GM19463 (cell line): ENCODE data around the gene MACROD2.
"Not testable (repeated sequence)": the region's sequence is repeated elsewhere in the genome, so short reads cannot be mapped to it uniquely, and the experiment has no call there.

Experiments
- ATAC-seq: cut with Tn5 transposase; IDR thresholded peaks from one replicate; pipeline ENCODE4 v1.9.1; 2021; ENCODE audit warnings: mild to moderate bottlenecking, moderate library complexity; ENCODE audit not compliant: unreplicated experiment

Gene MACROD2

DNA sequence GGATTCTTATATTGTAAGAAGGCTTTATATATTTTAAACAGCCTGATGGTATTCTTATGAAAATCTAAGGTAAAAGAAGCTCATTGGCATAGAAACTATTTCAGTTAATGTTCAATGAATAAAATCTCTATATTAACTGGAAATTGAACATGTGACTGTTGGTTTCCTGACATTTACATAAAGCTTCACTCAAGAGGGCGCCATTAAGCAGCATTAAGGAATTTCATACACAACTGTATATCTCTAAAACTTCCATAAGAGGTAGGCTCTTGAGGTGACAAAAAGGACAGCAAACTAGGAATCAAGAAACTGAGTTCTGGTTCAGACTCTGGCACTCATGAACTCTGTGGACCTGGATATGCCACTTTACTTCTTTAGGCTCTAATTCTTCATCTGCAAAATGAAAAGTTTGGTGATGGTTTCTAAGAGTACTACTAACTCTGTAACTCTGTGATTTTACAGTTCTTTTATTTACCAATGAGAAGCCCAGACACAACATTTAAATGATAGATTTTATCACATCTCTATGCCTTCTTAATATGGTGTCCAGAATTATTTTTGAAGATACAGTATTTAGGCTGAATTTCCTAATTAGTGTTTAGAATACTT, 194.6 kb downstream of the MACROD2 start:
- ATAC-seq, result no peak

GRCh38 chr20:14191559-14191958, 196.2 kb downstream of the MACROD2 start:
- ATAC-seq, result no peak

- no peak for ATAC-seq
Measured at GRCh38 chr20:14193443-14193842, 198.1 kb downstream of the MACROD2 start.

GRCh38 chr20:14193885-14194284, 198.6 kb downstream of the MACROD2 start:
- no peak for ATAC-seq

GRCh38 chr20:14197097-14197496, 201.8 kb downstream of the MACROD2 start:
- no peak for ATAC-seq

- ATAC-seq, result no peak
Measured at GRCh38 chr20:14198416-14198815, 203.1 kb downstream of the MACROD2 start.

DNA sequence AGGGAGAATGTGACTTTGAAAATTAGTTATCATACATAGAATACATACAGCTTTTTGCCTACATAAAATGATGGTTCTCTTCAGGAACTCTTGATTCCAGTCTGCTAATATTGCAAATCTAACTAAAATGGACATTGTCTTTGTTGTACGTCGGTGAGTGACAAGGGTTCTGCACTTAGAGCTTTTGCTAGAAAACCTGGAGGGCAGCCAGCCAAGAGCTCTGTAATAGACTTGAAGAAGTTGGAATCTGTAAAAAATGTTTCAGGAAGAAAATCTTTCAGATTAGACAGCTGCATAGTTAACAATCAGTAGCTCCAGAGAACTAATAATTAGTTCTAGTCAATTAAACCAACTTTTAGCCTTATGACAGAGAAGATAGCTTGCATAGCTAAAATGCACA, 203.8 kb downstream of the MACROD2 start:
- no peak for ATAC-seq

DNA sequence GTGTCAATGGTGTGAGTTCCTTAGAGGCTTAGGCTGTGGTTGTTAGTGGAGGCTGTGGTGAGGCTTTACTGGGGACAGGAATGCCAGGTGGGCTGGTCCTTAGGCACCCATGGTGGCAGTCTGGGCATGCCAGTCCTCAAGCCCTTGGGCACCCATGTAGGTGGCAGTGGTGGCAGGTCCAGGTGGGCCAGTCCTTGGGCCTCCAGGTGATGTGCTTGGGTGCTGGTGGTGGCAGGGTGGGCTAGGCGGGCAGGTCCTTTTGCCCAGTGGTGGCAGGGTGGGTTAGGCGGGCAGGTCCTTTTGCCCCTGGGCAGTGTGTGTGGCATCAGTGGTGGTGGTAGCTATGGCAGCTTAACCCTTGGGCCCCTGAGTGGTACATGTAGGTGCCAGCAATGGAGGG, 208.3 kb downstream of the MACROD2 start:
- ATAC-seq, result no peak

- no peak for ATAC-seq
Measured at GRCh38 chr20:14207591-14207990, 212.3 kb downstream of the MACROD2 start.

DNA sequence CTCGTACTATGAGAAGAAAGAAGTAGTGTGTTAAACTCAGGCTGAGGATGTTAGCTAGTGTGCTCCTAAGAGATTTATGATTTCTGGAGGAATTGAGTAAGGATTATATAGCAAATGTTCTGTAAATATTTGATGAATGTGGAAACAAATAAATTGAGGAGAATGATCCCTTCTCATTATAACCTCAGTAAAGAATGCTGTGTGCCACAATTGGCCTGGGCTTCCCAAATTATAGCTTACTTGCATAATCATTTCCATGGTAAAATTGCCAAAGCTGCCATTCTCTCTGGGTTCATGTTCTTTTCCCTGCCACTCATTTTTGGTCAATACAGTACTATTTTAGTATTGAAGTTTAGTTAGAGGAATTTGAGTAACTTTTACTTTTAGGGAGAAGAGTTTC, 213.6 kb downstream of the MACROD2 start:
- no peak for ATAC-seq

DNA sequence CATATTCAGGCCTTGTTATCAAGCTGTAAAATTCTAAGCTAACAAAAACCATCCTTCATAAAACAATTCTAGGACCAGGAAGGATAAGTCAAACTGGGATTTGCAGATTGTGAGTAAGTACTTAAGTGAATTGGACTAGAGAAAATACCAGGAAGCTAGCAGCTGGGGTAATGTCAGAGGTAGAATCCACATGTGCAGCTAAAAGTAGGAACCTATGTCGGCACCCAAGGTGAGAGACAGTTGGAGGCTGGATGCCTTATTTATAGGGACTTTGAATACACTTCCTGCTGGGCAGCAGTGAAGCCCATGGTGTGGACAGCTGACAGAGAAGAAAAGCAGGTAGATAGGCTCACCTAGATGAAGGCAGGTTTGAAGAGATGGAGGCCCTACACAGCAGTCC, 214.8 kb downstream of the MACROD2 start:
- ATAC-seq, result no peak

DNA sequence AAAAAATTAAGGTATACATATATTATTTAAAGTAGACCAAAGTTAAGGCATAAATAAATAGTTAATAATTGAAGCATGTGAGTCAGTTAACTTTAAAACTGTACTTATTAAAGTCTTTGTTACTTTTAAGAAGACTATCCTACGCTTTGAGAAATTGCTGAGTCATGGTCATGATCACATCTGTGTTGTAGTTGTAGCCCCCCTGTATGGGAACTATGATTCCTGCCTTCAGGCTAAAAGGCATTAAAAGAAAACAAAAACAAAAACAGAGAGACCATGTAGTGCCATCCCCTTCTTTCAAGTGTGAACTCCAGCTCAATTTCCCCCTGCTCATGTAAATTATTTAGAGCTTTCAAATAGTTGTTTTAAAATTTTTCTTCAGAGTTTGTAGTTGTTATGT, 218.7 kb downstream of the MACROD2 start:
- no peak for ATAC-seq

DNA sequence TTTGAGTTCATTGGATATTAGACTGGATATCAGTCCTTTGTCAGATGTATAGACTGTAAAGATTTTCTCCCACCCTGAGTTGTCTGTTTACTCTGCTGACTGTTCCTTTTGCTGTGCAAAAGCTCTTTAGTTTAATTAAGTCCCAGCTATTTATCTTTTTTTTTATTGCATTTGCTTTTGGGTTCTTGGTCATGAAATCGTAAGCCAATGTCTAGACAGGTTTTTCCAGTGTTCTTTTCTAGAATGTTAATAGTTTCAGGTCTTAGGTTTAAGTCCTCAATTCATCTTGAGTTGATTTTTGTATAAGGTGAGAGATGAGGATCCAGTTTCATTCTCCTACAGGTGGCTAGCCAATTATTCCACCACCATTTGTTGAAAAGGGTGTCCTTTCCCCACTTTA, 220.6 kb downstream of the MACROD2 start:
- ATAC-seq, result not testable (repeated sequence)

DNA sequence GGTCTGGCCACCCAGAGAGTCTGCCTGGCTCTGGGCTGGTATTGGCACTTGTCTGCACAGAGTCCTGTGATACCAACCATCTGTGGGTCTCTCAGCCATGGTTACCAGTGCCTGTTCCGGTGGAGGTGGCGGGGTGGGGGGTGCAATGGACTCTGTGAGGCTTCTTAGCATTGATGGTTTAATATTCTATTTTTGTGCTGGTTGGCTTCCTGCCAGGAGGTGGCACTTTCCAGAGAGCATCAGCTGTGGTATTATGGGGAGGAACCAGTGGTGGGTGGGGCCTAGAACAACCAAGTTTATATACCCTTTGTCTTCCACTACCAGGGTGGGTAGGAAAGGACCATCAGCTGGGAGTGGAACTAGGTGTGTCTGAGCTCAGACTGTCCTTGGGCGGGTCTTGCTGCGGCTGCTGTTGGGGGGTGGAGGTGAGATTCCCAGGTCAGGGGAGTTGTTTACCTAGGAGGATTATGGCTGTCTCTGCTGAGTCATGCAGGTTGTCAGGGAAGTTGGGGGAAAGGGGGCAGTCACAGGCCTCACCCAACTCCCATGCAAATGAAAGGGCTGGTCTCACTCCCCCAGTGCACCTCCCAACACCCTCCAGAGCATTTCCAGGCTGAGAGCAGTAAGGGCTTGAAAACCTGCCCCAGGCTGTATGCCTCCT, 224.6 kb downstream of the MACROD2 start:
- no peak for ATAC-seq

DNA sequence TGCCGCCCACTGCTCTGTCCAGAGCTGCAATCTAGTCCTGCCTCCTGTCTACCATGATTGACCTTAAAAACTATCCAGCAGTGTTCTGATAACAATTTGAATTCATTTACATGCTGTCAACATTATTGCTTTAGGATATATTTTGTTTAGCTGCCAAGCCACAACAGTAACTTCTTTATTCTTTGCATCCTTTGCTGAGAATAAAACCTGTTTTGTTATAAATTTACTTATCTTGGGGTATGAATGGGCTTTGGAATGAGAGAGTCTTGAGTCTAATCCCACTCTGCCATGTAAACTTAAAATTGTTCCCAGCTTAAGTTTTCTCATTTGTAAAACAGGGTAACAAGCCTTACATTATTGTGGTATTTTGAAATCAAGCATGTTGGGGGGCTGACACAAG, 225.7 kb downstream of the MACROD2 start:
- no peak for ATAC-seq

GRCh38 chr20:14223806-14224205, 228.5 kb downstream of the MACROD2 start:
- ATAC-seq, result no peak

DNA sequence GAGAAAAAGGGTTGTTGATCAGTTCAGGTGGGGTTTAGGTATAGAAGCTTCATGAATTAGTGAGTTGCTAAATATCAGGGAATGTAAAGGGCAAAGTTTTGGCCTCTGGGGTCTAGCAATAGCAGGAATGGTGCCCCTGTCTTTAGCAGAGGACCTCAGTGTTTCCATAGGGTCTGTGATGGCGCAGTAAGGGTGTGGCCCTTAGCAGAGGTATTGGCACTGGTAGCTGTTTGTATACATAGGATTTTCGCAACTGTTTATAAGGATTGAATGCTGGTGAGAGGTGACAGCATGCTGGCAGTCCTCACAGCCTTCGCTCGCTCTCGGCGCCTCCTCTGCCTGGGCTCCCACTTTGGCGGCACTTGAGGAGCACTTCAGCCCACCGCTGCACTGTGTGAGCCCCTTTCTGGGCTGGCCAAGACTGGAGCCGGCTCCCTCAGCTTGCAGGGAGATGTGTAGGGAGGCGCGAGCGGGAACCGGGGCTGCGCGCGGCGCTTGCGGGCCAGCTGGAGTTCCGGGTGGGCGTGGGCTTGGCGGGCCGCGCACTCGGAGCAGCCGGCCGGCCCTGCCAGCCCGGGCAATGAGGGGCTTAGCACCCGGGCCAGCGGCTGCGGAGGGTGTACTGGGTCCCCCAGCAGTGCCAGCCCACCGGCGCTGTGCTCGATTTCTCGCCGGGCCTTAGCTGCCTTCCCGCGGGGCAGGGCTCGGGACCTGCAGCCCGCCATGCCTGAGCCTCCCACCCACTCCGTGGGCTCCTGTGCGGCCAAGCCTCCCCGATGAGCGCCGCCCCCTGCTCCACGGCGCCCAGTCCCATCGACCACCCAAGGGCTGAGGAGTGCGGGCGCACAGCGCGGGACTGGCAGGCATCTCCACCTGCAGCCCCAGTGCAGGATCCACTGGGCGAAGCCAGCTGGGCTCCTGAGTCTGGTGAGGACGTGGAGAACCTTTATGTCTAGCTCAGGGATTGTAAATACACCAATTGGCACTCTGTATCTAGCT, 231.0 kb downstream of the MACROD2 start:
- not testable (repeated sequence) for ATAC-seq

DNA sequence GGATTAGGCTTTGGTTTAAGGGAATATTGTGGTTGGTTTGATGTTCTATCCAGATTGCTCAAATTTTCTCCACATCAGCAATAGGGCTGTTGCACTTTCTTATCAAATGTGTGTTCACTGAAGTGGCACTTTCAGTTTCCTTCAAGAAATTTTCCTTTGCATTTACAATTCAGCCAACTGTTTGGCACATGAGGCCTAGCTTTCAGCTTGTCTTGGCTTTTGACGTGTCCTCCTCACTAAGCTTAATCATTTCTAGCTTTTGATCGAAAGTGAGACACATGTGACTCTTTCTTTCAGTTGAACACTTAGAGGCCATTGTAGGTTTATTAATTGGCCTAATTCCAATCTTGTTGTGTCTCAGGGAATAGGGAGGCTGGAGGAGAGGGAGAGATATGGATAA, 237.3 kb downstream of the MACROD2 start:
- peak; percentile 73 for ATAC-seq

DNA sequence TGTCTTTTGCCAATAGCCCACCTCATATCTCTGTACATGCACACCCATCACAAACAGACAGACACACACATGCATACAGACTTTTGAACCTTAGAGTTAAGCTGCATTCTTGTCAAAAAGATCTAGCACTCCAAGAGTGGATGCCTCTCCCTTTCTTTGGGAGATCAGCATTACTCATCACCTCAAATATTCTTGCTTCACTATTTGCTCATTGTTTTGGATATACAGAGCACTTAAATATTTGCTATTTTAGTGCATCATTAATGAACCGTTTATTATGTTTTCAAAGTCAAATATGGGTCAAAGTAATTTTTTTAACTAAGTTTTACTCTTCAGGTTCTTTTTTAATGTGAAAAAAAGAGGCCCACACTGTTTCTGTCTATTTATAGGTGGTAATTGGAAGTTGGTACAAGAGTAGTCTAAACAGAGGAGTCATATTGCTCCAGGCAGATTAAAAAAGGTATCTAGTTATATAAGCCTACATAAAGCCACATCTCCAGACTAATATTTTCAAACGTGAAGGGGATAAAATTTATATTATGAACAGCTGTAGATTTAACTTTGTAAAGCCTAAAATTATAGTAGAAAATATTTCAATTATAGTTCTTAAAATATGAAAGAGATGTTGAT, 239.5 kb downstream of the MACROD2 start:
- no peak for ATAC-seq

DNA sequence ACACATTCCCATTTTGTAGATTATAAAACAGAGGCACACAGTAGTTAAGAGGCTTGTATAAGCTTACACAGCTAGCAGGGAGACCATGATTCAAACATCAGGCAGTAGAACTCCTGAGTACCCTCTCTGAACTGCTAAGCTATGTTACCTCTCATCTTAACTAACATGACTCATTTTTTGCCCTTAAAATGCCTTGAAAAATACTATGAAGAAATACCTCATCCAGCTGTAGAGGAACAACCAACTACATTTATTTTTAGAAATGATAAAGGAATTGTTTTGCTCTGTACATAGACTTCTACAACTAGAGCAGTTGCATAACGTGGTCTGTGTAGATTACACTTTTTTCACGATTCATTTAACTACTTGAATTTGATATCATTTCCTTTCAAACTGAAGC, 240.0 kb downstream of the MACROD2 start:
- no peak for ATAC-seq

DNA sequence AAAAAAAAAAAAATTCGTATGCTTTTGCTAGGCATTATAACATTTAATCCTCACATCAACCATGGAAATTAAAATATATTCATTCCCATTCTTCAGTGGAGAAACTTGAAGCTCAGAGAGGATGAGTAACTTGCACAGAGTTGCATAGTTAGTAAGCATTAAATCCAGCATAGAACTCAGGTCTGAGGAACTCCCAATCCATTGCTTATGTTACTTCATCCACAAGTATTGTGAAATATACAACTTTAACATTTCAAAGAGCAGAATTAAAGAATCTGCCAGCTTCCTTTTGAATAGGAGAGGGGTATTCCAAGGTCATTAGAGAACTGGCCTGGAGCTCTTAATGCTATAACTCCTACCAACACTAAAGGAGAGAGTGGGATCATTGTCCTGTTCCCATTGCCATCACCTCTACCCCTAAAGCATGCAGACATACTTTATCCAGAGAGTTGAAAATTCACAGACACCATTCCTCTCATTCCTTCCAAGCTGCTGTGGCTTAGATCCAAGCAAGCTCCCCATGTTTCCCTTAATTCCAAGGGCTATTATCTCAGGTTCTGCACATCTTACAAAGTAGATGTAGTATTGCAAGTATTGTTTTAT, 250.2 kb downstream of the MACROD2 start:
- no peak for ATAC-seq
